Measurements from ENCODE around the gene TPRN. TPM values are rescaled to one million over a fixed set of nuclear protein-coding genes. Genes with fewer than 3 reads are reported as not detected.

The TPRN gene
- total RNA-seq, 2 donors from 2014 or later: 90.0 to 91.3 TPM

- Histone ChIP-seq H3K27ac (no peak overlapping the region), H3K27me3 (peaks cover 0 to 33% of the 10 kb centered on the region in 2 donors), H3K9me3 (no peaks in the 10 kb centered on the region), H3K4me3 (no peak overlapping the region), H3K36me3 (replicated peaks in 1 of 2; ENCODE audit: insufficient read depth in 1 of 2, low read depth in 2 of 2) (no peaks in the 10 kb centered on the region), H3K4me1 (peaks cover 48% of the 10 kb centered on the region)
- intact Hi-C loops (cut with DNase I): loop anchor here (5.0 kb wide), 1 partner anchor 32 kb away; no protein-coding TSS in a partner anchor
- ATAC-seq (no peak), DNase-seq (no peak)
- no peak for TF ChIP-seq POLR2A (IDR thresholded peaks at IDR 0.05)
- TF ChIP-seq CTCF (IDR thresholded peaks at IDR 0.05): no peak
- 88 to 90% methylated on average over 16 to 29 of the region's 34 CpGs for WGBS, 2 donors
Measured at GRCh38 chr9:137164370-137165249, 35.9 kb downstream of the TPRN start.

GRCh38 chr9:137163805-137164204 is 36.7 kb downstream of the TPRN start:
- Histone ChIP-seq H3K4me3 (no peak overlapping the region), H3K4me1 (peaks cover 40% of the 10 kb centered on the region)
- 87% methylated on average over 11 to 22 of the region's 22 CpGs for WGBS, 2 donors

DNA sequence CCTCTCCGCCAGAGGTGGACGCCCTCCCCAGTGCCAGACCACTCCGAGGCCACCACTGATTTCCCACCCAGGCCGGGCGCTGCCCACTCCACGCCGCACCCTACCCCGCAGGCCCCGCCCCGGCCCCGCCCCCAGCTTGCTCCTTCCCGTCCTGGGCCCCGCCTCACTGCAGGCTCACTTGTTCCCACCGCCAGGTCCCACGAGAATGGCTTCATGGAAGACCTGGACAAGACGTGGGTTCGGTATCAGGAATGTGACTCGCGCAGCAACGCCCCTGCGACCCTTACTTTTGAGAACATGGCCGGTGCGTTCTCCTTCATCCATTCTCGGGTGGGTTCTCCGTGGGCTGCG is 37.2 kb downstream of the TPRN start:
- Histone ChIP-seq H3K27ac (no peak overlapping the region), H3K27me3 (peaks cover 0 to 33% of the 10 kb centered on the region in 2 donors)
- 24 to 37% methylated on average over 23 to 26 of the region's 26 CpGs for WGBS, 2 donors

More at GRCh38 chr9:137163805-137164204, 36.7 kb downstream of the TPRN start:
- peaks cover 0 to 33% of the 10 kb centered on the region in 2 donors for H3K27me3 ChIP-seq
- TF ChIP-seq POLR2A (IDR thresholded peaks at IDR 0.05) (no peak), CTCF (IDR thresholded peaks at IDR 0.05) (no peak)
- intact Hi-C loops (cut with DNase I): no loop called here
- no peak overlapping the region for H3K27ac ChIP-seq
- DNase-seq (no peak), ATAC-seq (no peak)
- no peaks in the 10 kb centered on the region for H3K9me3 ChIP-seq
- H3K36me3 ChIP-seq (replicated peaks in 1 of 2; ENCODE audit: insufficient read depth in 1 of 2, low read depth in 2 of 2): no peaks in the 10 kb centered on the region

DNA sequence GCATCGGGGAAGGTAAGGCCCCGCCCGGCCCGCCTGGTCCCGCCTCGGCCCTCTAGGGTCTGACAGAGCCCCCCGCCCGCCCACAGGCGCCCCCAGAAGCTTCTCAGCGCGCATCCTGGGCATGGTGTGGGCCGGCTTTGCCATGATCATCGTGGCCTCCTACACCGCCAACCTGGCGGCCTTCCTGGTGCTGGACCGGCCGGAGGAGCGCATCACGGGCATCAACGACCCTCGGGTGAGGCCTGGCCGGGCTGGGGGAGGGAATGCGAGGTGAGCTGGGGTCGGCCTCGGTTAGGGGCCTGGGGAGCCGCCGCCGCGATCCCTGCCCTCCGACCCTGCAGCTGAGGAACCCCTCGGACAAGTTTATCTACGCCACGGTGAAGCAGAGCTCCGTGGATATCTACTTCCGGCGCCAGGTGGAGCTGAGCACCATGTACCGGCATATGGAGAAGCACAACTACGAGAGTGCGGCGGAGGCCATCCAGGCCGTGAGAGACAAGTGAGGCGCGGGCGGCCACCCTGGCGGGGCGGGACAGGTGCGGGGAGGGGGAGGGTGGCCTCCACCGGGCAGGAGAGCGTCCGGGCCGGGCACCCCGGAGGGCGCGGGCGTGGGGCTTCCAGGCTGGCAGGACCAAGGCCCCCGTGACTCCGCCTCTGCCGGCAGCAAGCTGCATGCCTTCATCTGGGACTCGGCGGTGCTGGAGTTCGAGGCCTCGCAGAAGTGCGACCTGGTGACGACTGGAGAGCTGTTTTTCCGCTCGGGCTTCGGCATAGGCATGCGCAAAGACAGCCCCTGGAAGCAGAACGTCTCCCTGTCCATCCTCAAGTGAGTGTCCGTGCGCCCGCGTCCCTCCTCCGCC is 37.8 kb downstream of the TPRN start:
- intact Hi-C loops (cut with DNase I): no loop called here
- Histone ChIP-seq H3K9me3 (no peaks in the 10 kb centered on the region), H3K4me1 (peaks cover 29% of the 10 kb centered on the region), H3K4me3 (no peak overlapping the region), H3K27ac (no peak overlapping the region), H3K27me3 (peaks cover 0 to 33% of the 10 kb centered on the region in 2 donors), H3K36me3 (replicated peaks in 1 of 2; ENCODE audit: insufficient read depth in 1 of 2, low read depth in 2 of 2) (no peaks in the 10 kb centered on the region)
- WGBS, 2 donors: 8 to 17% methylated on average over 18 to 74 of the region's 74 CpGs
- TF ChIP-seq POLR2A (IDR thresholded peaks at IDR 0.05) (no peak), CTCF (IDR thresholded peaks at IDR 0.05) (peak in 6 of 7 experiments; percentile 7 to 46 (median 38))
- peak; percentile 73 for ATAC-seq
- DNase-seq: peak; percentile 60 to 73 (median 68)

More for the DNA sequence above, 37.2 kb downstream of the TPRN start:
- Histone ChIP-seq H3K36me3 (replicated peaks in 1 of 2; ENCODE audit: insufficient read depth in 1 of 2, low read depth in 2 of 2) (no peaks in the 10 kb centered on the region), H3K9me3 (no peaks in the 10 kb centered on the region), H3K4me3 (no peak overlapping the region), H3K4me1 (peaks cover 35% of the 10 kb centered on the region)
- TF ChIP-seq POLR2A (IDR thresholded peaks at IDR 0.05): no peak
- no peak for TF ChIP-seq CTCF (IDR thresholded peaks at IDR 0.05)
- intact Hi-C loops (cut with DNase I): no loop called here
- no peak for DNase-seq
- ATAC-seq: peak; percentile 3

Measured in body of pancreas (tissue), 4 donors.